HG02870 (cell line): Measurements from ENCODE around the gene ZSWIM3.
"Not testable (repeated sequence)": the region's sequence is repeated elsewhere in the genome, so short reads cannot be mapped to it uniquely, and the experiment has no call there.

Experiments used
- ATAC-seq: cut with Tn5 transposase; IDR thresholded peaks from one replicate; pipeline ENCODE4 v1.9.1; 2021; ENCODE audit warnings: mild to moderate bottlenecking, moderate library complexity; ENCODE audit not compliant: unreplicated experiment

Gene ZSWIM3

GRCh38 chr20:45857114-45857881, at the start of gene ZSWIM3, which contains the start of gene ACOT8:
Gene ZSWIM3 (plus strand): TSS chr20:45857614. CDS start chr20:45857826, 212 bp downstream.
Gene ACOT8 (minus strand): TSS chr20:45857392. CDS start chr20:45857315, 77 bp downstream.
- ATAC-seq = peak; percentile 96

GRCh38 chr20:45810191-45810970, 47.0 kb upstream of the ZSWIM3 start:
- no peak for ATAC-seq

GRCh38 chr20:45812157-45813005, 45.0 kb upstream of the ZSWIM3 start, which contains the start of gene UBE2C:
Gene UBE2C (plus strand): TSS chr20:45812644. CDS start chr20:45812696, 52 bp downstream.
- ATAC-seq = peak; percentile 97

GRCh38 chr20:45813006-45813340, 44.4 kb upstream of the ZSWIM3 start:
- no peak for ATAC-seq

GRCh38 chr20:45813489-45813888, 43.9 kb upstream of the ZSWIM3 start:
- no peak for ATAC-seq

GRCh38 chr20:45814314-45814713, 43.1 kb upstream of the ZSWIM3 start:
- no peak for ATAC-seq

GRCh38 chr20:45816951-45817350, 40.5 kb upstream of the ZSWIM3 start:
- ATAC-seq = no peak

GRCh38 chr20:45817376-45818194, 39.8 kb upstream of the ZSWIM3 start:
- no peak for ATAC-seq

- no peak for ATAC-seq
These were observed 39.2 kb upstream of the ZSWIM3 start for GRCh38 chr20:45818239-45818638.

- no peak for ATAC-seq
These were observed 37.9 kb upstream of the ZSWIM3 start for GRCh38 chr20:45819466-45819865.

GRCh38 chr20:45821947-45822346, 35.5 kb upstream of the ZSWIM3 start:
- no peak for ATAC-seq

GRCh38 chr20:45822857-45823256, 34.6 kb upstream of the ZSWIM3 start:
- no peak for ATAC-seq

- no peak for ATAC-seq
These were observed 33.2 kb upstream of the ZSWIM3 start for GRCh38 chr20:45823949-45824835.

- ATAC-seq = no peak
These were observed 30.9 kb upstream of the ZSWIM3 start for GRCh38 chr20:45826381-45827019.

- ATAC-seq = no peak
These were observed 30.3 kb upstream of the ZSWIM3 start, which contains the start of gene TNNC2 for GRCh38 chr20:45827030-45827652. Gene TNNC2 (minus strand): TSS chr20:45827312. CDS start chr20:45827248, 64 bp downstream.

- no peak for ATAC-seq
These were observed 29.7 kb upstream of the ZSWIM3 start for GRCh38 chr20:45827712-45828111.

- no peak for ATAC-seq
These were observed 28.8 kb upstream of the ZSWIM3 start for GRCh38 chr20:45828589-45828988.

- not testable (repeated sequence) for ATAC-seq
These were observed 27.7 kb upstream of the ZSWIM3 start for GRCh38 chr20:45829673-45830106.
